ENCODE results near the gene DHX35. TPM values are rescaled to one million over a fixed set of nuclear protein-coding genes. Genes with fewer than 3 reads are reported as not detected.

Gene DHX35
- total and polyA plus RNA-seq, 2 of the 13 experiments (the other 11 are each of a cell fraction or from before 2014, with no cell fraction given) = 25.8 to 28.7 TPM

GRCh38 chr20:38962044-38962927 lies at the start of gene DHX35 (continued):
- peak; percentile 93 for TF ChIP-seq ZNF367 (CRISPR knock-in tag; IDR thresholded peaks at IDR 0.05; ENCODE audit: borderline replicate concordance)
- TF ChIP-seq FLYWCH1 (CRISPR knock-in tag; IDR thresholded peaks at IDR 0.05) = no peak
- TF ChIP-seq SMAD1 (CRISPR knock-in tag; IDR thresholded peaks at IDR 0.05; ENCODE audit: borderline replicate concordance, low read depth) = peak; percentile 95
- TF ChIP-seq ZBTB21 (CRISPR knock-in tag; IDR thresholded peaks at IDR 0.05) = peak; percentile 30; the same call in 1 of the 2 replicates
- peak; percentile 84 for TF ChIP-seq ZNF616 (CRISPR knock-in tag; IDR thresholded peaks at IDR 0.05; ENCODE audit: low read depth)
- peak; percentile 77 for TF ChIP-seq KLF15 (CRISPR knock-in tag; IDR thresholded peaks at IDR 0.05; ENCODE audit: borderline replicate concordance)
- no peak for TF ChIP-seq TCF12 (IDR thresholded peaks at IDR 0.05)
- TF ChIP-seq TCF12 (CRISPR knock-in tag; IDR thresholded peaks at IDR 0.05) = peak; percentile 76; the same call in 1 of the 2 replicates
- no peak; the same call in none of the 2 replicates for TF ChIP-seq CEBPG (CRISPR knock-in tag; IDR thresholded peaks at IDR 0.05)
- TF ChIP-seq MLLT10 (CRISPR knock-in tag; IDR thresholded peaks at IDR 0.05) = no peak
- TF ChIP-seq ZNF75D (CRISPR knock-in tag; IDR thresholded peaks at IDR 0.05; ENCODE audit: borderline replicate concordance) = no peak
- peak; percentile 96 for TF ChIP-seq DMAP1 (CRISPR knock-in tag; IDR thresholded peaks at IDR 0.05)
- peak; percentile 92 for TF ChIP-seq HDAC1 (CRISPR knock-in tag; IDR thresholded peaks at IDR 0.05)
- peak; percentile 98 for TF ChIP-seq PAX8 (CRISPR knock-in tag; IDR thresholded peaks at IDR 0.05; ENCODE audit: borderline replicate concordance)
- TF ChIP-seq, protein P1, sequence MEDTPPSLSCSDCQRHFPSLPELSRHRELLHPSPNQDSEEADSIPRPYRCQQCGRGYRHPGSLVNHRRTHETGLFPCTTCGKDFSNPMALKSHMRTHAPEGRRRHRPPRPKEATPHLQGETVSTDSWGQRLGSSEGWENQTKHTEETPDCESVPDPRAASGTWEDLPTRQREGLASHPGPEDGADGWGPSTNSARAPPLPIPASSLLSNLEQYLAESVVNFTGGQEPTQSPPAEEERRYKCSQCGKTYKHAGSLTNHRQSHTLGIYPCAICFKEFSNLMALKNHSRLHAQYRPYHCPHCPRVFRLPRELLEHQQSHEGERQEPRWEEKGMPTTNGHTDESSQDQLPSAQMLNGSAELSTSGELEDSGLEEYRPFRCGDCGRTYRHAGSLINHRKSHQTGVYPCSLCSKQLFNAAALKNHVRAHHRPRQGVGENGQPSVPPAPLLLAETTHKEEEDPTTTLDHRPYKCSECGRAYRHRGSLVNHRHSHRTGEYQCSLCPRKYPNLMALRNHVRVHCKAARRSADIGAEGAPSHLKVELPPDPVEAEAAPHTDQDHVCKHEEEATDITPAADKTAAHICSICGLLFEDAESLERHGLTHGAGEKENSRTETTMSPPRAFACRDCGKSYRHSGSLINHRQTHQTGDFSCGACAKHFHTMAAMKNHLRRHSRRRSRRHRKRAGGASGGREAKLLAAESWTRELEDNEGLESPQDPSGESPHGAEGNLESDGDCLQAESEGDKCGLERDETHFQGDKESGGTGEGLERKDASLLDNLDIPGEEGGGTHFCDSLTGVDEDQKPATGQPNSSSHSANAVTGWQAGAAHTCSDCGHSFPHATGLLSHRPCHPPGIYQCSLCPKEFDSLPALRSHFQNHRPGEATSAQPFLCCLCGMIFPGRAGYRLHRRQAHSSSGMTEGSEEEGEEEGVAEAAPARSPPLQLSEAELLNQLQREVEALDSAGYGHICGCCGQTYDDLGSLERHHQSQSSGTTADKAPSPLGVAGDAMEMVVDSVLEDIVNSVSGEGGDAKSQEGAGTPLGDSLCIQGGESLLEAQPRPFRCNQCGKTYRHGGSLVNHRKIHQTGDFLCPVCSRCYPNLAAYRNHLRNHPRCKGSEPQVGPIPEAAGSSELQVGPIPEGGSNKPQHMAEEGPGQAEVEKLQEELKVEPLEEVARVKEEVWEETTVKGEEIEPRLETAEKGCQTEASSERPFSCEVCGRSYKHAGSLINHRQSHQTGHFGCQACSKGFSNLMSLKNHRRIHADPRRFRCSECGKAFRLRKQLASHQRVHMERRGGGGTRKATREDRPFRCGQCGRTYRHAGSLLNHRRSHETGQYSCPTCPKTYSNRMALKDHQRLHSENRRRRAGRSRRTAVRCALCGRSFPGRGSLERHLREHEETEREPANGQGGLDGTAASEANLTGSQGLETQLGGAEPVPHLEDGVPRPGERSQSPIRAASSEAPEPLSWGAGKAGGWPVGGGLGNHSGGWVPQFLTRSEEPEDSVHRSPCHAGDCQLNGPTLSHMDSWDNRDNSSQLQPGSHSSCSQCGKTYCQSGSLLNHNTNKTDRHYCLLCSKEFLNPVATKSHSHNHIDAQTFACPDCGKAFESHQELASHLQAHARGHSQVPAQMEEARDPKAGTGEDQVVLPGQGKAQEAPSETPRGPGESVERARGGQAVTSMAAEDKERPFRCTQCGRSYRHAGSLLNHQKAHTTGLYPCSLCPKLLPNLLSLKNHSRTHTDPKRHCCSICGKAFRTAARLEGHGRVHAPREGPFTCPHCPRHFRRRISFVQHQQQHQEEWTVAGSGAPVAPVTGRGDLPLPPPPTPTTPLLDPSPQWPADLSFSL (CRISPR knock-in tag; IDR thresholded peaks at IDR 0.05) = no peak
- TF ChIP-seq, protein P2, sequence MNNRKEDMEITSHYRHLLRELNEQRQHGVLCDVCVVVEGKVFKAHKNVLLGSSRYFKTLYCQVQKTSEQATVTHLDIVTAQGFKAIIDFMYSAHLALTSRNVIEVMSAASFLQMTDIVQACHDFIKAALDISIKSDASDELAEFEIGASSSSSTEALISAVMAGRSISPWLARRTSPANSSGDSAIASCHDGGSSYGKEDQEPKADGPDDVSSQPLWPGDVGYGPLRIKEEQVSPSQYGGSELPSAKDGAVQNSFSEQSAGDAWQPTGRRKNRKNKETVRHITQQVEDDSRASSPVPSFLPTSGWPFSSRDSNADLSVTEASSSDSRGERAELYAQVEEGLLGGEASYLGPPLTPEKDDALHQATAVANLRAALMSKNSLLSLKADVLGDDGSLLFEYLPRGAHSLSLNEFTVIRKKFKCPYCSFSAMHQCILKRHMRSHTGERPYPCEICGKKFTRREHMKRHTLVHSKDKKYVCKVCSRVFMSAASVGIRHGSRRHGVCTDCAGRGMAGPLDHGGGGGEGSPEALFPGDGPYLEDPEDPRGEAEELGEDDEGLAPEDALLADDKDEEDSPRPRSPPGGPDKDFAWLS (CRISPR knock-in tag; IDR thresholded peaks at IDR 0.05; ENCODE audit: borderline replicate concordance) = no peak
- peak; percentile 95 for TF ChIP-seq ZNF333 (CRISPR knock-in tag; IDR thresholded peaks at IDR 0.05; ENCODE audit: borderline replicate concordance)
- no peak for TF ChIP-seq IKZF4 (CRISPR knock-in tag; IDR thresholded peaks at IDR 0.05; ENCODE audit: borderline replicate concordance, low read depth, not compliant biosample characterization)

All from HepG2 (cell line).